Panc1 (cell line): ENCODE measurements around the gene YWHAG. TPM values are rescaled to one million over a fixed set of nuclear protein-coding genes. Genes with fewer than 3 reads are reported as not detected.

Source experiments
- ATAC-seq: fragments of 200-7000 bp; cut with Tn5 transposase; 2 replicates; pipeline ENCODE4 v1.9.1; 2020; ENCODE audit warnings: mild to moderate bottlenecking, moderate library complexity
- BruUV-seq: library from RNA; stranded (reverse); fragments of 400-500 nt; replicated peaks from 2 replicates; lab custom pipeline; 2021; lab: Mats Ljungman, UMichigan
- CTCF ChIA-PET: fragments of 300-600 bp; sonication (Branson Sonifier 250); formaldehyde crosslinking; loops from one replicate; lab custom pipeline; 2022; ENCODE audit warnings: antibody characterized with exemption; lab: Charles Lee
- POLR2A ChIA-PET: fragments of 300-600 bp; sonication (Branson Sonifier 250); formaldehyde crosslinking; loops from one replicate; lab custom pipeline; 2022; ENCODE audit warnings: antibody characterized with exemption; lab: Charles Lee
- DNase-seq: peaks from one replicate; pipeline ENCODE4 v3.0.0-alpha.2; 2010; ENCODE audit warnings: low read depth, low spot score
- H3K27ac ChIP-seq: 2 replicates; pipeline ENCODE4 v1.5.1; 2011; ENCODE audit warnings: mild to moderate bottlenecking, low read length, inconsistent platforms
- H3K27me3 ChIP-seq: fragments of 200-500 bp; sonication (Bioruptor generic); 2 replicates; pipeline ENCODE4 v1.6.0; 2014; ENCODE audit warnings: low read length, inconsistent platforms; ENCODE audit not compliant: control insufficient read depth, insufficient read depth
- H3K36me3 ChIP-seq: fragments of 200-500 bp; sonication (Bioruptor generic); 2 replicates; pipeline ENCODE4 v1.5.1; 2014; ENCODE audit warnings: inconsistent platforms, mild to moderate bottlenecking, low read length, moderate library complexity; ENCODE audit not compliant: control insufficient read depth, insufficient read depth
- H3K4me1 ChIP-seq: 2 replicates; pipeline ENCODE4 v1.5.1; 2011; ENCODE audit warnings: inconsistent platforms, mild to moderate bottlenecking, low read length, moderate library complexity; ENCODE audit not compliant: control insufficient read depth, insufficient read depth
- H3K4me3 ChIP-seq, 2 experiments: 2 replicates each; pipeline ENCODE4 v1.5.1; 2011 to 2012; ENCODE audit warnings: low read depth in 2 of 2, low read length in 2 of 2, mild to moderate bottlenecking in 2 of 2, inconsistent platforms in 1 of 2, moderate library complexity in 1 of 2
- H3K9me3 ChIP-seq: fragments of 200-500 bp; sonication (Bioruptor generic); 2 replicates; pipeline ENCODE4 v1.5.1; 2014; ENCODE audit warnings: low read depth, mild to moderate bottlenecking, inconsistent platforms, low read length, moderate library complexity; ENCODE audit not compliant: control insufficient read depth, insufficient read depth
- CTCF ChIP-seq: fragments of 450-650 bp; IDR thresholded peaks from 2 replicates; pipeline ENCODE4 v1.5.1; 2017; ENCODE audit warnings: mild to moderate bottlenecking
- POLR2AphosphoS5 ChIP-seq: IDR thresholded peaks from 2 replicates; pipeline ENCODE4 v1.6.1; 2012; ENCODE audit warnings: mild to moderate bottlenecking, low read depth, low read length, moderate library complexity
- REST ChIP-seq, 2 experiments: IDR thresholded peaks; 2 replicates each; pipeline ENCODE4 v1.6.1; 2011 to 2012; ENCODE audit warnings: low read depth in 2 of 2, control low read depth in 1 of 2, low read length in 1 of 2, mild to moderate bottlenecking in 1 of 2, moderate library complexity in 1 of 2; ENCODE audit not compliant: insufficient read depth in 1 of 2
- SIN3A ChIP-seq: IDR thresholded peaks from 2 replicates; pipeline ENCODE4 v1.6.1; 2012; ENCODE audit warnings: low read depth, mild to moderate bottlenecking, low read length, moderate library complexity, borderline replicate concordance; ENCODE audit not compliant: insufficient read depth
- TCF7L2 ChIP-seq: IDR thresholded peaks from 2 replicates; pipeline ENCODE4 v1.6.1; 2011; ENCODE audit warnings: mild to moderate bottlenecking, low read depth, low read length, inconsistent platforms
- in situ Hi-C: cut with HindIII; loops from 2 replicates; pipeline ENCODE4 v1.10.0; 2016; ENCODE audit warnings: low sequenced_read_pairs, low pct_unique_long_range_greater_than_20kb
- intact Hi-C: fragments of 100-400 bp; cut with micrococcal nuclease; formaldehyde crosslinking; loops from one replicate; pipeline ENCODE4 v1.10.0; 2022; ENCODE audit not compliant: unreplicated experiment
- total RNA-seq: library from RNA; stranded (reverse); gene quantifications from one replicate; pipeline ENCODE4 v1.2.1, GENCODE V29; 2021; ENCODE audit not compliant: unreplicated experiment

The YWHAG gene
- total RNA-seq, 1 experiment from 2014 or later = 210 TPM

GRCh38 chr7:76330673-76331072, 28.1 kb downstream of the YWHAG start:
- H3K36me3 ChIP-seq = peaks cover 36% of the 10 kb centered on the region
- DNase-seq (no peak), ATAC-seq (no peak)
- no peak overlapping the region for H3K4me3 ChIP-seq
- CTCF ChIA-PET = interaction anchor here (0.6 kb wide), 1 partner anchor 14 kb away, joined by 3 read pairs; no protein-coding TSS in a partner anchor
- no peak overlapping the region for H3K27ac ChIP-seq
- POLR2A ChIA-PET = no interaction called here
- H3K27me3 ChIP-seq = no peaks in the 10 kb centered on the region
- no TSS peak for BruUV-seq
- intact Hi-C loops (no loop called here), in situ Hi-C loops (no loop called here)
- TF ChIP-seq POLR2AphosphoS5 (no peak), CTCF (no peak; the same call in 1 of the 2 replicates), TCF7L2 (no peak), SIN3A (no peak), REST (IDR thresholded peaks at IDR 0.05; ENCODE audit: insufficient read depth in 1 of 2, low read depth in 2 of 2, low read length in 1 of 2) (no peak)
- peaks cover 23% of the 10 kb centered on the region for H3K4me1 ChIP-seq
- H3K9me3 ChIP-seq = no peaks in the 10 kb centered on the region

- in situ Hi-C loops = no loop called here
These were observed 28.5 kb downstream of the YWHAG start for GRCh38 chr7:76330261-76330660.

More at GRCh38 chr7:76330261-76330660, 28.5 kb downstream of the YWHAG start:
- TF ChIP-seq REST (IDR thresholded peaks at IDR 0.05; ENCODE audit: insufficient read depth in 1 of 2, low read depth in 2 of 2, low read length in 1 of 2) (no peak), SIN3A (no peak), CTCF (no peak), TCF7L2 (no peak), POLR2AphosphoS5 (no peak)
- no peak for DNase-seq
- Histone ChIP-seq H3K4me1 (peaks cover 23% of the 10 kb centered on the region), H3K36me3 (peaks cover 36% of the 10 kb centered on the region), H3K27me3 (no peaks in the 10 kb centered on the region), H3K4me3 (no peak overlapping the region), H3K27ac (no peak overlapping the region), H3K9me3 (no peaks in the 10 kb centered on the region)
- POLR2A ChIA-PET = no interaction called here
- CTCF ChIA-PET = no interaction called here
- no TSS peak for BruUV-seq
- no peak for ATAC-seq
- intact Hi-C loops = no loop called here
